Fibroblast of lung (primary cell): ENCODE data around the gene PRLR. TPM values are rescaled to one million over a fixed set of nuclear protein-coding genes. Genes with fewer than 3 reads are reported as not detected.

Source experiments
- DNase-seq, 2 donors: peaks; one replicate each; pipeline versions ENCODE4 v3.0.0 to v3.0.0-alpha.2; 2010; ENCODE audit warnings: low read depth in 2 of 2
- H2AFZ ChIP-seq: 2 replicates; pipeline ENCODE4 v1.5.1; 2012; ENCODE audit warnings: low read length, control low read depth, inconsistent platforms
- H3K27ac ChIP-seq: 2 replicates; pipeline ENCODE4 v1.5.1; 2011; ENCODE audit warnings: low read length, control low read depth; ENCODE audit not compliant: insufficient read depth
- H3K27me3 ChIP-seq: 2 replicates; pipeline ENCODE4 v1.5.1; 2011; ENCODE audit warnings: mild to moderate bottlenecking, low read length; ENCODE audit not compliant: control insufficient read depth, insufficient read depth
- H3K36me3 ChIP-seq: 2 replicates; pipeline ENCODE4 v1.5.1; 2011; ENCODE audit warnings: low read length; ENCODE audit not compliant: control insufficient read depth, insufficient read depth
- H3K4me1 ChIP-seq: 2 replicates; pipeline ENCODE4 v1.5.1; 2011; ENCODE audit warnings: low read length; ENCODE audit not compliant: control insufficient read depth, insufficient read depth; ENCODE audit errors: extremely low read depth
- H3K4me2 ChIP-seq: 2 replicates; pipeline ENCODE4 v1.5.1; 2011; ENCODE audit warnings: low read length, control low read depth; ENCODE audit not compliant: insufficient read depth; ENCODE audit errors: extremely low read depth
- H3K4me3 ChIP-seq, 4 experiments: fragments of 200-600 bp in 1 of 4; sonication (generic) in 1 of 4; replicated peaks in 1 of 4; 2 replicates each; pipeline ENCODE4 v1.5.1; 2011 to 2016; ENCODE audit warnings: low read length in 4 of 4, low read depth in 3 of 4, mild to moderate bottlenecking in 3 of 4, control low read depth in 2 of 4, inconsistent platforms in 1 of 4, mixed read lengths in 1 of 4; ENCODE audit not compliant: insufficient read depth in 1 of 4; ENCODE audit errors: control extremely low read depth in 1 of 4
- H3K79me2 ChIP-seq: 2 replicates; pipeline ENCODE4 v1.5.1; 2012; ENCODE audit warnings: mild to moderate bottlenecking, low read length, inconsistent platforms; ENCODE audit not compliant: control insufficient read depth, insufficient read depth
- H3K9ac ChIP-seq: 2 replicates; pipeline ENCODE4 v1.5.1; 2011; ENCODE audit warnings: mild to moderate bottlenecking, low read length, control low read depth; ENCODE audit not compliant: insufficient read depth
- H3K9me3 ChIP-seq: 2 replicates; pipeline ENCODE4 v1.5.1; 2012; ENCODE audit warnings: low read depth, low read length; ENCODE audit not compliant: control insufficient read depth, insufficient read depth
- H4K20me1 ChIP-seq: 2 replicates; pipeline ENCODE4 v1.5.1; 2011; ENCODE audit warnings: low read length; ENCODE audit not compliant: control insufficient read depth, insufficient read depth; ENCODE audit errors: extremely low read depth
- EZH2 ChIP-seq: IDR thresholded peaks from 2 replicates; pipeline ENCODE4 v1.5.1; 2012; ENCODE audit warnings: low read length, control low read depth, mild to moderate bottlenecking; ENCODE audit errors: missing control alignments
- polyA plus RNA-seq, 2 donors: library from polyadenylated mRNA; depleted of rRNA in 1 of 2; stranded (reverse) in 1 of 2; unstranded in 1 of 2; fragments of >200 nt; gene quantifications; 2 replicates each; pipeline ENCODE4 v1.2.1, GENCODE V29; 2011 to 2012; ENCODE audit warnings: missing spikeins in 1 of 2
- total RNA-seq: library from RNA; depleted of rRNA; stranded (reverse); fragments of >200 nt; gene quantifications from 2 replicates; pipeline ENCODE4 v1.2.1, GENCODE V29; 2014
- TF ChIP-seq, protein P1 (sequence below), 2 donors: IDR thresholded peaks in 1 of 2; conservative IDR thresholded peaks in 1 of 2; 1 replicate in 1 of 2; 2 replicates in 1 of 2; pipeline ENCODE4 v1.5.1; 2011 to 2012; ENCODE audit warnings: low read length in 2 of 2, control low read depth in 1 of 2, inconsistent platforms in 1 of 2, low read depth in 1 of 2, mild to moderate bottlenecking in 1 of 2

The PRLR gene
- total and polyA plus RNA-seq, 2 donors (not counting 1 experiment from before 2014, with no cell fraction given) = 0.33 to 0.41 TPM

GRCh38 chr5:35048910-35049309, 181.4 kb downstream of the PRLR start:
- H3K9me3 ChIP-seq = no peaks in the 10 kb centered on the region
- H3K9ac ChIP-seq = no peak overlapping the region

GRCh38 chr5:35047785-35048404, 182.4 kb downstream of the PRLR start, which contains the start of gene AGXT2:
TSS of gene AGXT2 (minus strand) at chr5:35047949. CDS start at chr5:35047892, 57 bp downstream.
- TF ChIP-seq, protein P1, sequence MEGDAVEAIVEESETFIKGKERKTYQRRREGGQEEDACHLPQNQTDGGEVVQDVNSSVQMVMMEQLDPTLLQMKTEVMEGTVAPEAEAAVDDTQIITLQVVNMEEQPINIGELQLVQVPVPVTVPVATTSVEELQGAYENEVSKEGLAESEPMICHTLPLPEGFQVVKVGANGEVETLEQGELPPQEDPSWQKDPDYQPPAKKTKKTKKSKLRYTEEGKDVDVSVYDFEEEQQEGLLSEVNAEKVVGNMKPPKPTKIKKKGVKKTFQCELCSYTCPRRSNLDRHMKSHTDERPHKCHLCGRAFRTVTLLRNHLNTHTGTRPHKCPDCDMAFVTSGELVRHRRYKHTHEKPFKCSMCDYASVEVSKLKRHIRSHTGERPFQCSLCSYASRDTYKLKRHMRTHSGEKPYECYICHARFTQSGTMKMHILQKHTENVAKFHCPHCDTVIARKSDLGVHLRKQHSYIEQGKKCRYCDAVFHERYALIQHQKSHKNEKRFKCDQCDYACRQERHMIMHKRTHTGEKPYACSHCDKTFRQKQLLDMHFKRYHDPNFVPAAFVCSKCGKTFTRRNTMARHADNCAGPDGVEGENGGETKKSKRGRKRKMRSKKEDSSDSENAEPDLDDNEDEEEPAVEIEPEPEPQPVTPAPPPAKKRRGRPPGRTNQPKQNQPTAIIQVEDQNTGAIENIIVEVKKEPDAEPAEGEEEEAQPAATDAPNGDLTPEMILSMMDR (conservative IDR thresholded peaks at IDR 0.05 in 1 of 2, IDR thresholded peaks at IDR 0.05 in 1 of 2; ENCODE audit: low read depth in 1 of 2, low read length in 2 of 2) = no peak
- TF ChIP-seq EZH2 = no peak
- H3K27ac ChIP-seq = no peak within 1 kb of the TSS

More at GRCh38 chr5:35048910-35049309, 181.4 kb downstream of the PRLR start:
- no peak overlapping the region for H3K4me3 ChIP-seq
- no peaks in the 10 kb centered on the region for H3K79me2 ChIP-seq
- no peak overlapping the region for H3K27ac ChIP-seq
- H3K36me3 ChIP-seq = no peaks in the 10 kb centered on the region
- peaks cover 10% of the 10 kb centered on the region for H3K4me1 ChIP-seq
- H3K27me3 ChIP-seq = no peaks in the 10 kb centered on the region
- no peaks in the 10 kb centered on the region for H4K20me1 ChIP-seq
- H2AFZ ChIP-seq = no peak overlapping the region
- DNase-seq = no peak
- no peak overlapping the region for H3K4me2 ChIP-seq
- TF ChIP-seq, protein P1 (conservative IDR thresholded peaks at IDR 0.05 in 1 of 2, IDR thresholded peaks at IDR 0.05 in 1 of 2; ENCODE audit: low read depth in 1 of 2, low read length in 2 of 2) = no peak
- TF ChIP-seq EZH2 = no peak

GRCh38 chr5:35046774-35047173, 183.5 kb downstream of the PRLR start:
- H3K4me3 ChIP-seq = no peak overlapping the region
- H3K4me2 ChIP-seq = peak overlapping the region; percentile 40
- H2AFZ ChIP-seq = no peak overlapping the region
- TF ChIP-seq EZH2 = no peak
- TF ChIP-seq, protein P1 (conservative IDR thresholded peaks at IDR 0.05 in 1 of 2, IDR thresholded peaks at IDR 0.05 in 1 of 2; ENCODE audit: low read depth in 1 of 2, low read length in 2 of 2) = no peak
- DNase-seq = peak; percentile 96 to 99
- peaks cover 10% of the 10 kb centered on the region for H3K4me1 ChIP-seq
- H3K27me3 ChIP-seq = no peaks in the 10 kb centered on the region
- H3K36me3 ChIP-seq = no peaks in the 10 kb centered on the region
- no peak overlapping the region for H3K9ac ChIP-seq
- peak overlapping the region; percentile 37 for H3K27ac ChIP-seq
- H4K20me1 ChIP-seq = no peaks in the 10 kb centered on the region
- H3K9me3 ChIP-seq = no peaks in the 10 kb centered on the region
- no peaks in the 10 kb centered on the region for H3K79me2 ChIP-seq

More at GRCh38 chr5:35047785-35048404, 182.4 kb downstream of the PRLR start, which contains the start of gene AGXT2:
- Histone ChIP-seq H3K4me3 (no peak within 1 kb of the TSS), H3K9ac (no peak within 1 kb of the TSS), H3K4me2 (peak within 1 kb of the TSS; percentile 40), H2AFZ (no peak within 1 kb of the TSS), H3K9me3 (no peaks in the 10 kb centered on the region), H3K4me1 (peaks cover 10% of the 10 kb centered on the region), H3K27me3 (no peaks in the 10 kb centered on the region), H4K20me1 (no peaks in the 10 kb centered on the region), H3K36me3 (no peaks in the 10 kb centered on the region), H3K79me2 (no peaks in the 10 kb centered on the region)
- DNase-seq = no peak
